Panc1 (cell line): ENCODE data around the gene PNPT1. TPM values are rescaled to one million over a fixed set of nuclear protein-coding genes. Genes with fewer than 3 reads are reported as not detected.

ENCODE experiments used
- ATAC-seq: fragments of 200-7000 bp; cut with Tn5 transposase; 2 replicates; pipeline ENCODE4 v1.9.1; 2020; ENCODE audit warnings: mild to moderate bottlenecking, moderate library complexity
- BruUV-seq: library from RNA; stranded (reverse); fragments of 400-500 nt; replicated peaks from 2 replicates; lab custom pipeline; 2021; lab: Mats Ljungman, UMichigan
- CTCF ChIA-PET: fragments of 300-600 bp; sonication (Branson Sonifier 250); formaldehyde crosslinking; loops from one replicate; lab custom pipeline; 2022; ENCODE audit warnings: antibody characterized with exemption; lab: Charles Lee
- POLR2A ChIA-PET: fragments of 300-600 bp; sonication (Branson Sonifier 250); formaldehyde crosslinking; loops from one replicate; lab custom pipeline; 2022; ENCODE audit warnings: antibody characterized with exemption; lab: Charles Lee
- DNase-seq: peaks from one replicate; pipeline ENCODE4 v3.0.0-alpha.2; 2010; ENCODE audit warnings: low read depth, low spot score
- H3K27ac ChIP-seq: 2 replicates; pipeline ENCODE4 v1.5.1; 2011; ENCODE audit warnings: mild to moderate bottlenecking, low read length, inconsistent platforms
- H3K27me3 ChIP-seq: fragments of 200-500 bp; sonication (Bioruptor generic); 2 replicates; pipeline ENCODE4 v1.6.0; 2014; ENCODE audit warnings: low read length, inconsistent platforms; ENCODE audit not compliant: control insufficient read depth, insufficient read depth
- H3K36me3 ChIP-seq: fragments of 200-500 bp; sonication (Bioruptor generic); 2 replicates; pipeline ENCODE4 v1.5.1; 2014; ENCODE audit warnings: inconsistent platforms, mild to moderate bottlenecking, low read length, moderate library complexity; ENCODE audit not compliant: control insufficient read depth, insufficient read depth
- H3K4me1 ChIP-seq: 2 replicates; pipeline ENCODE4 v1.5.1; 2011; ENCODE audit warnings: inconsistent platforms, mild to moderate bottlenecking, low read length, moderate library complexity; ENCODE audit not compliant: control insufficient read depth, insufficient read depth
- H3K4me3 ChIP-seq, 2 experiments: 2 replicates each; pipeline ENCODE4 v1.5.1; 2011 to 2012; ENCODE audit warnings: low read depth in 2 of 2, low read length in 2 of 2, mild to moderate bottlenecking in 2 of 2, inconsistent platforms in 1 of 2, moderate library complexity in 1 of 2
- H3K9me3 ChIP-seq: fragments of 200-500 bp; sonication (Bioruptor generic); 2 replicates; pipeline ENCODE4 v1.5.1; 2014; ENCODE audit warnings: low read depth, mild to moderate bottlenecking, inconsistent platforms, low read length, moderate library complexity; ENCODE audit not compliant: control insufficient read depth, insufficient read depth
- POLR2AphosphoS5 ChIP-seq: IDR thresholded peaks from 2 replicates; pipeline ENCODE4 v1.6.1; 2012; ENCODE audit warnings: mild to moderate bottlenecking, low read depth, low read length, moderate library complexity
- SIN3A ChIP-seq: IDR thresholded peaks from 2 replicates; pipeline ENCODE4 v1.6.1; 2012; ENCODE audit warnings: low read depth, mild to moderate bottlenecking, low read length, moderate library complexity, borderline replicate concordance; ENCODE audit not compliant: insufficient read depth
- TCF7L2 ChIP-seq: IDR thresholded peaks from 2 replicates; pipeline ENCODE4 v1.6.1; 2011; ENCODE audit warnings: mild to moderate bottlenecking, low read depth, low read length, inconsistent platforms
- in situ Hi-C: cut with HindIII; loops from 2 replicates; pipeline ENCODE4 v1.10.0; 2016; ENCODE audit warnings: low sequenced_read_pairs, low pct_unique_long_range_greater_than_20kb
- intact Hi-C: fragments of 100-400 bp; cut with micrococcal nuclease; formaldehyde crosslinking; loops from one replicate; pipeline ENCODE4 v1.10.0; 2022; ENCODE audit not compliant: unreplicated experiment
- total RNA-seq: library from RNA; stranded (reverse); gene quantifications from one replicate; pipeline ENCODE4 v1.2.1, GENCODE V29; 2021; ENCODE audit not compliant: unreplicated experiment
- TF ChIP-seq, protein P1 (sequence below), 2 experiments: IDR thresholded peaks; 2 replicates each; pipeline ENCODE4 v1.6.1; 2011 to 2012; ENCODE audit warnings: low read depth in 2 of 2, control low read depth in 1 of 2, low read length in 1 of 2, mild to moderate bottlenecking in 1 of 2, moderate library complexity in 1 of 2; ENCODE audit not compliant: insufficient read depth in 1 of 2
- TF ChIP-seq, protein P2 (sequence below): fragments of 450-650 bp; IDR thresholded peaks from 2 replicates; pipeline ENCODE4 v1.5.1; 2017; ENCODE audit warnings: mild to moderate bottlenecking

Gene PNPT1
- total RNA-seq, 1 experiment from 2014 or later, result 50.1 TPM

- in situ Hi-C loops (no loop called here), intact Hi-C loops (no loop called here)
- no peak overlapping the region for H3K4me3 ChIP-seq
- POLR2A ChIA-PET, result no interaction called here
- CTCF ChIA-PET, result no interaction called here
- H3K27ac ChIP-seq, result no peak overlapping the region
- DNase-seq (no peak), ATAC-seq (no peak)
- no peaks in the 10 kb centered on the region for H3K9me3 ChIP-seq
- TF ChIP-seq, protein P1, sequence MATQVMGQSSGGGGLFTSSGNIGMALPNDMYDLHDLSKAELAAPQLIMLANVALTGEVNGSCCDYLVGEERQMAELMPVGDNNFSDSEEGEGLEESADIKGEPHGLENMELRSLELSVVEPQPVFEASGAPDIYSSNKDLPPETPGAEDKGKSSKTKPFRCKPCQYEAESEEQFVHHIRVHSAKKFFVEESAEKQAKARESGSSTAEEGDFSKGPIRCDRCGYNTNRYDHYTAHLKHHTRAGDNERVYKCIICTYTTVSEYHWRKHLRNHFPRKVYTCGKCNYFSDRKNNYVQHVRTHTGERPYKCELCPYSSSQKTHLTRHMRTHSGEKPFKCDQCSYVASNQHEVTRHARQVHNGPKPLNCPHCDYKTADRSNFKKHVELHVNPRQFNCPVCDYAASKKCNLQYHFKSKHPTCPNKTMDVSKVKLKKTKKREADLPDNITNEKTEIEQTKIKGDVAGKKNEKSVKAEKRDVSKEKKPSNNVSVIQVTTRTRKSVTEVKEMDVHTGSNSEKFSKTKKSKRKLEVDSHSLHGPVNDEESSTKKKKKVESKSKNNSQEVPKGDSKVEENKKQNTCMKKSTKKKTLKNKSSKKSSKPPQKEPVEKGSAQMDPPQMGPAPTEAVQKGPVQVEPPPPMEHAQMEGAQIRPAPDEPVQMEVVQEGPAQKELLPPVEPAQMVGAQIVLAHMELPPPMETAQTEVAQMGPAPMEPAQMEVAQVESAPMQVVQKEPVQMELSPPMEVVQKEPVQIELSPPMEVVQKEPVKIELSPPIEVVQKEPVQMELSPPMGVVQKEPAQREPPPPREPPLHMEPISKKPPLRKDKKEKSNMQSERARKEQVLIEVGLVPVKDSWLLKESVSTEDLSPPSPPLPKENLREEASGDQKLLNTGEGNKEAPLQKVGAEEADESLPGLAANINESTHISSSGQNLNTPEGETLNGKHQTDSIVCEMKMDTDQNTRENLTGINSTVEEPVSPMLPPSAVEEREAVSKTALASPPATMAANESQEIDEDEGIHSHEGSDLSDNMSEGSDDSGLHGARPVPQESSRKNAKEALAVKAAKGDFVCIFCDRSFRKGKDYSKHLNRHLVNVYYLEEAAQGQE (IDR thresholded peaks at IDR 0.05; ENCODE audit: insufficient read depth in 1 of 2, low read depth in 2 of 2, low read length in 1 of 2), result no peak
- TF ChIP-seq POLR2AphosphoS5 (no peak), TCF7L2 (no peak), SIN3A (no peak)
- TF ChIP-seq, protein P2, sequence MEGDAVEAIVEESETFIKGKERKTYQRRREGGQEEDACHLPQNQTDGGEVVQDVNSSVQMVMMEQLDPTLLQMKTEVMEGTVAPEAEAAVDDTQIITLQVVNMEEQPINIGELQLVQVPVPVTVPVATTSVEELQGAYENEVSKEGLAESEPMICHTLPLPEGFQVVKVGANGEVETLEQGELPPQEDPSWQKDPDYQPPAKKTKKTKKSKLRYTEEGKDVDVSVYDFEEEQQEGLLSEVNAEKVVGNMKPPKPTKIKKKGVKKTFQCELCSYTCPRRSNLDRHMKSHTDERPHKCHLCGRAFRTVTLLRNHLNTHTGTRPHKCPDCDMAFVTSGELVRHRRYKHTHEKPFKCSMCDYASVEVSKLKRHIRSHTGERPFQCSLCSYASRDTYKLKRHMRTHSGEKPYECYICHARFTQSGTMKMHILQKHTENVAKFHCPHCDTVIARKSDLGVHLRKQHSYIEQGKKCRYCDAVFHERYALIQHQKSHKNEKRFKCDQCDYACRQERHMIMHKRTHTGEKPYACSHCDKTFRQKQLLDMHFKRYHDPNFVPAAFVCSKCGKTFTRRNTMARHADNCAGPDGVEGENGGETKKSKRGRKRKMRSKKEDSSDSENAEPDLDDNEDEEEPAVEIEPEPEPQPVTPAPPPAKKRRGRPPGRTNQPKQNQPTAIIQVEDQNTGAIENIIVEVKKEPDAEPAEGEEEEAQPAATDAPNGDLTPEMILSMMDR, result no peak
- H3K27me3 ChIP-seq, result no peaks in the 10 kb centered on the region
- BruUV-seq, result no TSS peak
- no peaks in the 10 kb centered on the region for H3K4me1 ChIP-seq
- no peaks in the 10 kb centered on the region; the same call in 1 of the 2 replicates for H3K36me3 ChIP-seq
Observed at GRCh38 chr2:55627915-55628314, 65.7 kb downstream of the PNPT1 start.

DNA sequence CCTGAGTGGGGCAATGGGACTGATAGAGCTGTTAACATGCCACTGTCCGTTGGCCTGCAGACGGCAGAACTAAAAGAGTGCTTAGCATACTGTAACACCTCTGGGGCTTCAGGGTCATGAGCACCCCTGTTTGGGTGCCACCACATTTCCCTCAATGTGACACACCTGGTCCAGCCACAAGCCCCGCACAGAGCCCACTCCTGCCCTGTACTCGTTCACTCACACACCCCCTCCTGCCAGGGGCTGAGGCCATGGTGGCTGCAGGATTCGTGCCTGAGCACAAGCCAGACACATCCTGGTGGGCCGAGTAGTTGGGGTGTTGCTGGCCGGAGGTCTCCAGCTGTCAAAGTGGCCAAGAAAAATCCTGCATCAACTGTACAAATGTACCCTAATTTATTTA lies 71.8 kb downstream of the PNPT1 start:
- no peak for ATAC-seq
- in situ Hi-C loops, result no loop called here
- DNase-seq, result no peak
- Histone ChIP-seq H3K27me3 (no peaks in the 10 kb centered on the region), H3K9me3 (no peaks in the 10 kb centered on the region), H3K4me3 (no peak overlapping the region), H3K4me1 (peaks cover 5% of the 10 kb centered on the region), H3K27ac (no peak overlapping the region), H3K36me3 (peaks cover 5% of the 10 kb centered on the region; the same call in 1 of the 2 replicates)
- no TSS peak for BruUV-seq
- ChIA-PET POLR2A (no interaction called here), CTCF (no interaction called here)
- intact Hi-C loops, result no loop called here
- TF ChIP-seq POLR2AphosphoS5 (no peak), TCF7L2 (no peak), SIN3A (no peak)
- TF ChIP-seq, protein P1 (IDR thresholded peaks at IDR 0.05; ENCODE audit: insufficient read depth in 1 of 2, low read depth in 2 of 2, low read length in 1 of 2), result no peak
- TF ChIP-seq, protein P2, result no peak
